H9 (cell line): ENCODE results near the gene ABCA6. TPM values are rescaled to one million over a fixed set of nuclear protein-coding genes. Genes with fewer than 3 reads are reported as not detected.

Source experiments
- DNase-seq: peaks from one replicate; pipeline ENCODE4 v3.0.0-alpha.2; 2017
- H2AFZ ChIP-seq: one replicate; pipeline ENCODE4 v1.6.1; 2013; ENCODE audit warnings: mild to moderate bottlenecking, low read length, control low read depth, moderate library complexity
- H2AK5ac ChIP-seq: 2 replicates; pipeline ENCODE4 v1.6.1; 2013; ENCODE audit warnings: low read length, control low read depth, mixed read lengths; ENCODE audit not compliant: insufficient read length
- H2BK120ac ChIP-seq: one replicate; pipeline ENCODE4 v1.6.1; 2013; ENCODE audit warnings: low read depth, mild to moderate bottlenecking, low read length, control low read depth, inconsistent platforms; ENCODE audit not compliant: poor library complexity, severe bottlenecking
- H2BK12ac ChIP-seq: 2 replicates; pipeline ENCODE4 v1.6.1; 2013; ENCODE audit warnings: low read length, control low read depth, mixed read lengths, low read depth; ENCODE audit not compliant: insufficient read length
- H2BK15ac ChIP-seq: 2 replicates; pipeline ENCODE4 v1.6.1; 2013; ENCODE audit warnings: low read depth, low read length, control low read depth
- H2BK20ac ChIP-seq: one replicate; pipeline ENCODE4 v1.6.1; 2013; ENCODE audit warnings: low read depth, mild to moderate bottlenecking, low read length, control low read depth, inconsistent platforms; ENCODE audit not compliant: poor library complexity, severe bottlenecking
- H2BK5ac ChIP-seq: 2 replicates; pipeline ENCODE4 v1.6.1; 2013; ENCODE audit warnings: low read length, control low read depth, mixed read lengths; ENCODE audit not compliant: insufficient read length
- H3K14ac ChIP-seq: 2 replicates; pipeline ENCODE4 v1.6.1; 2013; ENCODE audit warnings: low read length, control low read depth; ENCODE audit not compliant: insufficient read depth
- H3K18ac ChIP-seq: 2 replicates; pipeline ENCODE4 v1.6.1; 2013; ENCODE audit warnings: low read depth, mild to moderate bottlenecking, mixed read lengths, low read length, control low read depth; ENCODE audit not compliant: insufficient read length
- H3K23ac ChIP-seq: 2 replicates; pipeline ENCODE4 v1.6.1; 2013; ENCODE audit warnings: low read length, control low read depth, mixed read lengths, low read depth; ENCODE audit not compliant: insufficient read length
- H3K23me2 ChIP-seq: 2 replicates; pipeline ENCODE4 v1.6.1; 2013; ENCODE audit warnings: low read depth, mild to moderate bottlenecking, mixed read lengths, low read length, control low read depth; ENCODE audit not compliant: insufficient read length, poor library complexity, severe bottlenecking
- H3K27ac ChIP-seq: 2 replicates; pipeline ENCODE4 v1.5.1; 2013; ENCODE audit warnings: low read length, control low read depth, mixed read lengths, low read depth; ENCODE audit not compliant: insufficient read length
- H3K27me3 ChIP-seq: 2 replicates; pipeline ENCODE4 v1.6.1; 2013; ENCODE audit warnings: low read length, control low read depth, inconsistent platforms; ENCODE audit not compliant: insufficient read depth
- H3K4ac ChIP-seq: 2 replicates; pipeline ENCODE4 v1.6.1; 2013; ENCODE audit warnings: low read depth, mild to moderate bottlenecking, control low read depth, inconsistent platforms, low read length, moderate library complexity
- H3K4me1 ChIP-seq: 2 replicates; pipeline ENCODE4 v1.6.1; 2013; ENCODE audit warnings: low read length, control low read depth, inconsistent platforms; ENCODE audit not compliant: insufficient read depth
- H3K4me2 ChIP-seq: 2 replicates; pipeline ENCODE4 v1.6.1; 2013; ENCODE audit warnings: low read length, control low read depth, mixed read lengths; ENCODE audit not compliant: insufficient read length, insufficient read depth
- H3K56ac ChIP-seq: 2 replicates; pipeline ENCODE4 v1.6.1; 2013; ENCODE audit warnings: low read depth, mild to moderate bottlenecking, mixed read lengths, low read length, control low read depth; ENCODE audit not compliant: insufficient read length
- H3K79me1 ChIP-seq: 2 replicates; pipeline ENCODE4 v1.6.1; 2013; ENCODE audit warnings: low read depth, mild to moderate bottlenecking, moderate library complexity, low read length, control low read depth, inconsistent platforms; ENCODE audit not compliant: insufficient read depth, poor library complexity, severe bottlenecking
- H3K79me2 ChIP-seq: 2 replicates; pipeline ENCODE4 v1.6.1; 2013; ENCODE audit warnings: low read length, control low read depth, inconsistent platforms; ENCODE audit not compliant: insufficient read depth
- H3K9ac ChIP-seq: 2 replicates; pipeline ENCODE4 v1.6.1; 2013; ENCODE audit warnings: low read length, control low read depth, mixed read lengths; ENCODE audit not compliant: insufficient read length; ENCODE audit errors: extremely low read depth
- H3K9me3 ChIP-seq: one replicate; pipeline ENCODE4 v1.6.1; 2013; ENCODE audit warnings: low read depth, low read length, inconsistent platforms; ENCODE audit not compliant: control insufficient read depth
- H3T11ph ChIP-seq: one replicate; pipeline ENCODE4 v1.6.1; 2013; ENCODE audit warnings: mild to moderate bottlenecking, low read length, control low read depth, inconsistent platforms
- H4K20me1 ChIP-seq: one replicate; pipeline ENCODE4 v1.6.1; 2013; ENCODE audit not compliant: control insufficient read depth, insufficient read length, insufficient read depth
- H4K5ac ChIP-seq: 2 replicates; pipeline ENCODE4 v1.6.1; 2013; ENCODE audit warnings: low read depth, mild to moderate bottlenecking, mixed read lengths, low read length, control low read depth; ENCODE audit not compliant: insufficient read length
- H4K8ac ChIP-seq: replicated peaks from 2 replicates; pipeline ENCODE4 v1.6.1; 2013; ENCODE audit warnings: low read length, control low read depth, mixed read lengths, low read depth; ENCODE audit not compliant: insufficient read length
- H4K91ac ChIP-seq: 2 replicates; pipeline ENCODE4 v1.6.1; 2013; ENCODE audit warnings: low read depth, mild to moderate bottlenecking, moderate library complexity, mixed read lengths, low read length, control low read depth; ENCODE audit not compliant: insufficient read length
- H3K27ac Mint-ChIP-seq, 3 experiments: 2 replicates in 2 of 3; 3 replicates in 1 of 3; pipeline ENCODE4 v1.8.0; 2020 to 2021; ENCODE audit warnings: mixed read lengths in 3 of 3, mild to moderate bottlenecking in 1 of 3, moderate library complexity in 1 of 3
- H3K27me3 Mint-ChIP-seq: 2 replicates; pipeline ENCODE4 v1.8.0; 2021; ENCODE audit warnings: low read depth, mild to moderate bottlenecking, moderate library complexity, mixed read lengths
- H3K36me3 Mint-ChIP-seq, 3 experiments: 2 replicates in 2 of 3; 3 replicates in 1 of 3; pipeline ENCODE4 v1.8.0; 2020 to 2021; ENCODE audit warnings: low read depth in 3 of 3, mixed read lengths in 3 of 3; ENCODE audit not compliant: insufficient read depth in 1 of 3
- H3K4me1 Mint-ChIP-seq, 2 experiments: 2 replicates each; pipeline ENCODE4 v1.8.0; 2020; ENCODE audit warnings: mixed read lengths in 2 of 2
- H3K4me3 Mint-ChIP-seq, 2 experiments: 2 replicates in 1 of 2; 3 replicates in 1 of 2; pipeline ENCODE4 v1.8.0; 2020 to 2021; ENCODE audit warnings: mild to moderate bottlenecking in 2 of 2, mixed read lengths in 2 of 2, moderate library complexity in 1 of 2
- H3K9me3 Mint-ChIP-seq, 2 experiments: 2 replicates in 1 of 2; 3 replicates in 1 of 2; pipeline ENCODE4 v1.8.0; 2020; ENCODE audit warnings: mild to moderate bottlenecking in 2 of 2, mixed read lengths in 2 of 2, moderate library complexity in 1 of 2
- CTCF ChIP-seq: fragments of 200-600 bp; sonication (generic); conservative IDR thresholded peaks from 3 replicates; pipeline ENCODE4 v1.8.0; 2021; ENCODE audit warnings: antibody characterized with exemption, mild to moderate bottlenecking
- WGBS: extraction: QIAGEN DNeasy Blood & Tissue Kit; methylation state at CpG from one replicate; pipeline ENCODE4 v1.1.7; 2013; ENCODE audit warnings: missing lambda C conversion rate, low lambda C conversion rate, mixed read lengths; ENCODE audit not compliant: insufficient read length; ENCODE audit errors: extremely low coverage; 5-methylcytosine and 5-hydroxymethylcytosine counted together
- total RNA-seq: library from RNA; stranded (reverse); gene quantifications from 2 replicates; pipeline ENCODE4 v1.2.1, GENCODE V29; 2021

The ABCA6 gene
- total RNA-seq, 1 experiment from 2014 or later, result not detected

GRCh38 chr17:69056179-69056823, 85.4 kb downstream of the ABCA6 start:
- no peak overlapping the region for H3K4ac ChIP-seq
- Mint-ChIP-seq H3K27ac (no peak overlapping the region), H3K4me1 (0 out of 4 replicates have a peak, but pooled peaks cover 2 to 4% of the 10 kb centered on the region in 2 experiments), H3K4me3 (no peak overlapping the region), H3K36me3 (no peaks in the 10 kb centered on the region), H3K27me3 (no peaks in the 10 kb centered on the region; the same call in 1 of the 2 replicates), H3K9me3 (no peaks in the 10 kb centered on the region)
- no peak overlapping the region for H2AFZ ChIP-seq
- no peak overlapping the region for H3K14ac ChIP-seq
- H3K9me3 ChIP-seq, result no peaks in the 10 kb centered on the region
- H3K4me1 ChIP-seq, result no peaks in the 10 kb centered on the region
- WGBS, result no CpG with 5 or more reads among the region's 3 CpGs
- no peak overlapping the region for H2AK5ac ChIP-seq
- H3K27me3 ChIP-seq, result no peaks in the 10 kb centered on the region
- H3T11ph ChIP-seq, result no peak overlapping the region
- H3K79me2 ChIP-seq, result no peaks in the 10 kb centered on the region
- no peak overlapping the region for H3K4me2 ChIP-seq
- no peak for TF ChIP-seq CTCF
- no peak overlapping the region for H3K23ac ChIP-seq
- no peak overlapping the region for H3K56ac ChIP-seq
- H2BK120ac ChIP-seq, result no peak overlapping the region
- H4K5ac ChIP-seq, result no peak overlapping the region
- H3K9ac ChIP-seq, result no peak overlapping the region
- no peak overlapping the region for H3K27ac ChIP-seq
- H2BK20ac ChIP-seq, result no peak overlapping the region
- no peaks in the 10 kb centered on the region for H3K23me2 ChIP-seq
- no peak overlapping the region for H2BK15ac ChIP-seq
- no peak overlapping the region for H4K8ac ChIP-seq
- H4K20me1 ChIP-seq, result no peaks in the 10 kb centered on the region
- H3K79me1 ChIP-seq, result no peaks in the 10 kb centered on the region
- no peak overlapping the region for H2BK5ac ChIP-seq
- no peak overlapping the region for H4K91ac ChIP-seq
- H3K18ac ChIP-seq, result no peak overlapping the region
- H2BK12ac ChIP-seq, result no peak overlapping the region
- DNase-seq, result no peak
